ENCODE data around the gene TPBGL.

GRCh38 chr11:75277211-75277805 is 36.7 kb downstream of the TPBGL start:
- TF ChIP-seq EZH2 (IDR thresholded peaks at IDR 0.05; ENCODE audit: low read length, unreplicated experiment), result no peak
- TF ChIP-seq CTCF (conservative IDR thresholded peaks at IDR 0.05; ENCODE audit: low read depth, low read length), result no peak

All from PC-3 (cell line).